ENCODE results near the gene DNMT3L.
A peak's percentile ranks its signal among the peaks of the same experiment; 100 is the strongest.
"Not testable (repeated sequence)": the region's sequence is repeated elsewhere in the genome, so short reads cannot be mapped to it uniquely, and the experiment has no call there.

DNMT3L gene

GRCh38 chr21:44261675-44262295, at the start of gene DNMT3L:
DNMT3L (minus strand) TSS chr21:44261897; CDS start chr21:44261259, 638 bp downstream.
- no peak within 1 kb of the TSS for H3K4me3 ChIP-seq (ENCODE audit: low read depth, low read length)
- H3K36me3 ChIP-seq (ENCODE audit: control insufficient read depth, insufficient read depth, low read length), result peaks cover 3% of the 10 kb centered on the region
- H3K27me3 ChIP-seq (ENCODE audit: control insufficient read depth, insufficient read depth, low read length), result no peaks in the 10 kb centered on the region
- H3K4me1 ChIP-seq (ENCODE audit: control insufficient read depth, insufficient read depth, low read length), result peaks cover 3% of the 10 kb centered on the region
- peak within 1 kb of the TSS; percentile 37 for H3K9ac ChIP-seq (ENCODE audit: low read depth, low read length)
- no peaks in the 10 kb centered on the region for H3K9me3 ChIP-seq (ENCODE audit: control insufficient read depth, insufficient read depth, low read length)

- Histone ChIP-seq H3K36me3 (ENCODE audit: control insufficient read depth, insufficient read depth, low read length) (peaks cover 58% of the 10 kb centered on the region), H3K9me3 (ENCODE audit: control insufficient read depth, insufficient read depth, low read length) (no peaks in the 10 kb centered on the region), H3K4me3 (ENCODE audit: low read depth, low read length) (no peak overlapping the region), H3K9ac (ENCODE audit: low read depth, low read length) (no peak overlapping the region), H3K27me3 (ENCODE audit: control insufficient read depth, insufficient read depth, low read length) (no peaks in the 10 kb centered on the region), H3K4me1 (ENCODE audit: control insufficient read depth, insufficient read depth, low read length) (no peaks in the 10 kb centered on the region)
Observed at GRCh38 chr21:44310628-44311507, 49.2 kb upstream of the DNMT3L start.

- H3K9me3 ChIP-seq (ENCODE audit: control insufficient read depth, insufficient read depth, low read length), result no peaks in the 10 kb centered on the region
- H3K9ac ChIP-seq (ENCODE audit: low read depth, low read length), result no peak overlapping the region
- no peaks in the 10 kb centered on the region for H3K4me1 ChIP-seq (ENCODE audit: control insufficient read depth, insufficient read depth, low read length)
- peaks cover 29% of the 10 kb centered on the region for H3K36me3 ChIP-seq (ENCODE audit: control insufficient read depth, insufficient read depth, low read length)
- no peak overlapping the region for H3K4me3 ChIP-seq (ENCODE audit: low read depth, low read length)
- H3K27me3 ChIP-seq (ENCODE audit: control insufficient read depth, insufficient read depth, low read length), result no peaks in the 10 kb centered on the region
Observed at GRCh38 chr21:44306936-44307704, 45.4 kb upstream of the DNMT3L start.

- no peak overlapping the region for H3K9ac ChIP-seq (ENCODE audit: low read depth, low read length)
Observed at GRCh38 chr21:44305691-44306090, 44.0 kb upstream of the DNMT3L start.

DNA sequence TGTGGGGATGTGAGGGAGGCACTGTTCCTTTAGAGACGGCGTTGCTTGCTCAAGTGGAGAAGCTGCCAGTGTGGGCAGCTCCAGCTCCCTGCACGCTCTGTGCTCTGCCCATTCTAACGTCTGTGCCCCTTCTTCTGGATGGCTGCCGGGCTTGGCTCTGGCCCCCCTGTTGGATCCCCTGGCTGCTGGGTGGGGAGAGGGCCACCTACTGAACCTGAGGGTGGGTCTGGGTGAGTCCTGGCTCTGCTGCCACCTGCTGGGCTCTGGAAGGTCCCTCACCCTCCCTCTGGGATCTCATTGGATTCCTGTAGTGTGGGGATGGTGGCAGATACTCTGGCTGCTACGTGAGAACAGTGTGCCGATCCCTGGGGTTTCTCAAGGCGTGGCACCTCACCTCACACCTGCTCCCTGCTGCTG, 43.2 kb upstream of the DNMT3L start:
- H3K36me3 ChIP-seq (ENCODE audit: control insufficient read depth, insufficient read depth, low read length), result peaks cover 10% of the 10 kb centered on the region
- H3K27me3 ChIP-seq (ENCODE audit: control insufficient read depth, insufficient read depth, low read length), result no peaks in the 10 kb centered on the region

More at GRCh38 chr21:44305691-44306090, 44.0 kb upstream of the DNMT3L start:
- peaks cover 17% of the 10 kb centered on the region for H3K36me3 ChIP-seq (ENCODE audit: control insufficient read depth, insufficient read depth, low read length)
- H3K9me3 ChIP-seq (ENCODE audit: control insufficient read depth, insufficient read depth, low read length), result no peaks in the 10 kb centered on the region
- no peaks in the 10 kb centered on the region for H3K27me3 ChIP-seq (ENCODE audit: control insufficient read depth, insufficient read depth, low read length)
- no peak overlapping the region for H3K4me3 ChIP-seq (ENCODE audit: low read depth, low read length)
- H3K4me1 ChIP-seq (ENCODE audit: control insufficient read depth, insufficient read depth, low read length), result peaks cover 3% of the 10 kb centered on the region

GRCh38 chr21:44304011-44304616, 42.4 kb upstream of the DNMT3L start:
- H3K9me3 ChIP-seq (ENCODE audit: control insufficient read depth, insufficient read depth, low read length), result no peaks in the 10 kb centered on the region
- peaks cover 6% of the 10 kb centered on the region for H3K4me1 ChIP-seq (ENCODE audit: control insufficient read depth, insufficient read depth, low read length)
- peaks cover 9% of the 10 kb centered on the region for H3K36me3 ChIP-seq (ENCODE audit: control insufficient read depth, insufficient read depth, low read length)
- H3K4me3 ChIP-seq (ENCODE audit: low read depth, low read length), result no peak overlapping the region
- H3K9ac ChIP-seq (ENCODE audit: low read depth, low read length), result peak overlapping the region; percentile 65
- no peaks in the 10 kb centered on the region for H3K27me3 ChIP-seq (ENCODE audit: control insufficient read depth, insufficient read depth, low read length)

More for the DNA sequence above, 43.2 kb upstream of the DNMT3L start:
- no peak overlapping the region for H3K9ac ChIP-seq (ENCODE audit: low read depth, low read length)
- no peak overlapping the region for H3K4me3 ChIP-seq (ENCODE audit: low read depth, low read length)
- H3K9me3 ChIP-seq (ENCODE audit: control insufficient read depth, insufficient read depth, low read length), result no peaks in the 10 kb centered on the region
- H3K4me1 ChIP-seq (ENCODE audit: control insufficient read depth, insufficient read depth, low read length), result peaks cover 3% of the 10 kb centered on the region

- peak overlapping the region; percentile 65 for H3K9ac ChIP-seq (ENCODE audit: low read depth, low read length)
- H3K36me3 ChIP-seq (ENCODE audit: control insufficient read depth, insufficient read depth, low read length), result peaks cover 9% of the 10 kb centered on the region
- H3K4me3 ChIP-seq (ENCODE audit: low read depth, low read length), result no peak overlapping the region
- peaks cover 7% of the 10 kb centered on the region for H3K4me1 ChIP-seq (ENCODE audit: control insufficient read depth, insufficient read depth, low read length)
- no peaks in the 10 kb centered on the region for H3K27me3 ChIP-seq (ENCODE audit: control insufficient read depth, insufficient read depth, low read length)
- H3K9me3 ChIP-seq (ENCODE audit: control insufficient read depth, insufficient read depth, low read length), result no peaks in the 10 kb centered on the region
Observed at GRCh38 chr21:44303490-44303981, 41.8 kb upstream of the DNMT3L start.

DNA sequence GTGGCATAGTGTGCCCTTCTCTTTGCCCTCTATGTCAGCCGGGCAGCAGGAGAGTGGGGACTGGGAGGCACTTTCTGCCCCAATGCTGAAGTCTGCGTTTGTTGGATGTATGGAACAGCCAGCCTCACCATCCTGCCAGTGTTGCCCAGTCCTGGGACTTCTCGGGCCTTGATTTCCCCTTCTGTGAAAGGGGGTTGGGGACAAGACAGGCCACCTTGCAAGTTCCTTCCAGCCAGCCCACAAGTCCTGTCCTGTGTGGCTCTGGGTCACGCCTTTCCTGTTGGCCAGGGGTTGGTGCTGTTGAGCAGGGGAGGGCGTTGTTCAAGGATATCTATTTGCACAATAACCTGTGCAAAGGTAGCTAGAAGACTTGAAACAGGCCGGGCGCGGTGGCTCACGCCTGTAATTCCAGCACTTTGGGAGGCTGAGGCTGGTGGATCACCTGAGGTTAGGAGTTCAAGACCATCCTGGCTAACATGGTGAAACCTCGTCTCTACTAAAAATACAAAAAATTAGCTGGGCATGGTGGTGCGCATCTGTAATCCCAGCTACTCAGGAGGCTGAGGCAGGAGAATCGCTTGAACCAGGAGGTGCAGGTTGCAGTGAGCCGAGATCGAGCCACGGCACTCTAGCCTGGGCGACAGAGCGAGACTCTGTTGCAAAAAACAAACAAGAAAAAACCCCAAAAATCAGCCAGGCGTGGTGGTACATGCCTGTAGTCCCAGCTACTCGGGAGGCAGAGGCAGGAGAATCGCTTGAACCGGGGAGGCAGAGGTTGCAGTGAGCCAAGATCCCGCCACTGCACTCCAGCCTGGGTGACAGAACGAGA, 41.1 kb upstream of the DNMT3L start:
- H3K4me1 ChIP-seq (ENCODE audit: control insufficient read depth, insufficient read depth, low read length); H3K36me3 ChIP-seq (ENCODE audit: control insufficient read depth, insufficient read depth, low read length); H3K27me3 ChIP-seq (ENCODE audit: control insufficient read depth, insufficient read depth, low read length); H3K9me3 ChIP-seq (ENCODE audit: control insufficient read depth, insufficient read depth, low read length); H3K4me3 ChIP-seq (ENCODE audit: low read depth, low read length); H3K9ac ChIP-seq (ENCODE audit: low read depth, low read length): not testable (repeated sequence)

GRCh38 chr21:44301961-44302406, 40.3 kb upstream of the DNMT3L start:
- H3K9me3 ChIP-seq (ENCODE audit: control insufficient read depth, insufficient read depth, low read length), result no peaks in the 10 kb centered on the region
- H3K27me3 ChIP-seq (ENCODE audit: control insufficient read depth, insufficient read depth, low read length), result no peaks in the 10 kb centered on the region
- H3K4me3 ChIP-seq (ENCODE audit: low read depth, low read length), result no peak overlapping the region
- H3K4me1 ChIP-seq (ENCODE audit: control insufficient read depth, insufficient read depth, low read length), result peaks cover 7% of the 10 kb centered on the region
- no peak overlapping the region for H3K9ac ChIP-seq (ENCODE audit: low read depth, low read length)
- peaks cover 7% of the 10 kb centered on the region for H3K36me3 ChIP-seq (ENCODE audit: control insufficient read depth, insufficient read depth, low read length)

DNA sequence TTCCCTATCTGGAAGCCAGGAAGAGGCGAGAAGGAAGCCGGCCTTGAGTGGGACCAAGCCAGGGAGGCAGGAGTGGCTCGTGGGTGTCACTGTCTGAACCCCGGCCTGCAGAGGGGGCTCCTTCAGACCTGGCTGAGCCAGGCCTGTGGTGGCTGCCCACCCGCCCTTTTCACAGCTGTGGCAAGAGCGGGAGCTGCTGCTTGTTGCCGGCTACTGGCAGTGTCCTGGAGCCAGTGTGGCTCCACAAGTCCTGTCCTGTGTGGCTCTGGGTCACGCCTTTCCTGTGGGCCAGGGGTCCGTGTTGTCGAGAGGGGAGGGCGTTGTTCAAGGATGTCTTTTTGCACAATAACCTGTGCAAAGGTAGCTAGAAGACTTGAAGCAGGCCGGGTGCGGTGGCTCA, 39.4 kb upstream of the DNMT3L start:
- Histone ChIP-seq H3K9ac (ENCODE audit: low read depth, low read length) (no peak overlapping the region), H3K9me3 (ENCODE audit: control insufficient read depth, insufficient read depth, low read length) (no peaks in the 10 kb centered on the region), H3K4me1 (ENCODE audit: control insufficient read depth, insufficient read depth, low read length) (peaks cover 7% of the 10 kb centered on the region), H3K36me3 (ENCODE audit: control insufficient read depth, insufficient read depth, low read length) (no peaks in the 10 kb centered on the region), H3K4me3 (ENCODE audit: low read depth, low read length) (peak overlapping the region; percentile 60), H3K27me3 (ENCODE audit: control insufficient read depth, insufficient read depth, low read length) (no peaks in the 10 kb centered on the region)
